HL-60 (cell line): ENCODE data around the gene SMU1.

Experiments used
- DNase-seq, 2 experiments: peaks; one replicate each; pipeline ENCODE4 v3.0.0-alpha.2; 2010 to 2020; ENCODE audit warnings: low read depth in 1 of 2, low spot score in 1 of 2
- H3K27ac ChIP-seq: fragments of 250-450 bp; sonication (Bioruptor Pico); replicated peaks from 2 replicates; pipeline ENCODE4 v1.5.1; 2020; ENCODE audit warnings: mild to moderate bottlenecking, moderate library complexity
- H3K27me3 ChIP-seq: fragments of 250-450 bp; sonication (Bioruptor Pico); 2 replicates; pipeline ENCODE4 v1.5.1; 2021; ENCODE audit warnings: mild to moderate bottlenecking, moderate library complexity; ENCODE audit not compliant: insufficient read depth, poor library complexity, severe bottlenecking
- H3K4me3 ChIP-seq: replicated peaks from 2 replicates; pipeline ENCODE4 v1.5.1; 2011; ENCODE audit warnings: mild to moderate bottlenecking, control low read depth, low read length; ENCODE audit not compliant: insufficient read depth
- GABPA ChIP-seq: IDR thresholded peaks from 2 replicates; pipeline ENCODE4 v1.6.1; 2012; ENCODE audit warnings: low read depth
- POLR2AphosphoS5 ChIP-seq: IDR thresholded peaks from 2 replicates; pipeline ENCODE4 v1.6.1; 2012; ENCODE audit warnings: low read depth
- REST ChIP-seq: IDR thresholded peaks from 2 replicates; pipeline ENCODE4 v1.6.1; 2012; ENCODE audit warnings: low read depth; ENCODE audit not compliant: insufficient replicate concordance
- SPI1 ChIP-seq: IDR thresholded peaks from 2 replicates; pipeline ENCODE4 v1.6.1; 2012; ENCODE audit warnings: low read depth, mild to moderate bottlenecking, borderline replicate concordance
- TF ChIP-seq, protein P1 (sequence below): IDR thresholded peaks from one replicate; pipeline ENCODE4 v1.5.1; 2011; ENCODE audit warnings: low read length, control low read depth, inconsistent platforms; ENCODE audit not compliant: insufficient read depth

The SMU1 gene

GRCh38 chr9:33117796-33118195, 41.3 kb upstream of the SMU1 start:
- DNase-seq, result no peak

GRCh38 chr9:33117306-33117705, 40.8 kb upstream of the SMU1 start:
- Histone ChIP-seq H3K27me3 (no peaks in the 10 kb centered on the region), H3K27ac (no peak overlapping the region), H3K4me3 (no peak overlapping the region)
- TF ChIP-seq REST (no peak), POLR2AphosphoS5 (no peak)
- TF ChIP-seq, protein P1, sequence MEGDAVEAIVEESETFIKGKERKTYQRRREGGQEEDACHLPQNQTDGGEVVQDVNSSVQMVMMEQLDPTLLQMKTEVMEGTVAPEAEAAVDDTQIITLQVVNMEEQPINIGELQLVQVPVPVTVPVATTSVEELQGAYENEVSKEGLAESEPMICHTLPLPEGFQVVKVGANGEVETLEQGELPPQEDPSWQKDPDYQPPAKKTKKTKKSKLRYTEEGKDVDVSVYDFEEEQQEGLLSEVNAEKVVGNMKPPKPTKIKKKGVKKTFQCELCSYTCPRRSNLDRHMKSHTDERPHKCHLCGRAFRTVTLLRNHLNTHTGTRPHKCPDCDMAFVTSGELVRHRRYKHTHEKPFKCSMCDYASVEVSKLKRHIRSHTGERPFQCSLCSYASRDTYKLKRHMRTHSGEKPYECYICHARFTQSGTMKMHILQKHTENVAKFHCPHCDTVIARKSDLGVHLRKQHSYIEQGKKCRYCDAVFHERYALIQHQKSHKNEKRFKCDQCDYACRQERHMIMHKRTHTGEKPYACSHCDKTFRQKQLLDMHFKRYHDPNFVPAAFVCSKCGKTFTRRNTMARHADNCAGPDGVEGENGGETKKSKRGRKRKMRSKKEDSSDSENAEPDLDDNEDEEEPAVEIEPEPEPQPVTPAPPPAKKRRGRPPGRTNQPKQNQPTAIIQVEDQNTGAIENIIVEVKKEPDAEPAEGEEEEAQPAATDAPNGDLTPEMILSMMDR, result no peak
- DNase-seq, result no peak

More at GRCh38 chr9:33117796-33118195, 41.3 kb upstream of the SMU1 start:
- TF ChIP-seq, protein P1, result no peak
- TF ChIP-seq SPI1 (no peak), REST (no peak)
- no peak overlapping the region for H3K4me3 ChIP-seq
- H3K27ac ChIP-seq, result no peak overlapping the region
- H3K27me3 ChIP-seq, result no peaks in the 10 kb centered on the region

- Histone ChIP-seq H3K27me3 (no peaks in the 10 kb centered on the region), H3K4me3 (no peak overlapping the region), H3K27ac (no peak overlapping the region)
- DNase-seq, result peak in 1 of 2 experiments; percentile 21
- no peak for TF ChIP-seq POLR2AphosphoS5
- no peak for TF ChIP-seq SPI1
- no peak for TF ChIP-seq GABPA
- TF ChIP-seq REST, result no peak
- TF ChIP-seq, protein P1, result no peak
Observed at GRCh38 chr9:33116860-33117259, 40.4 kb upstream of the SMU1 start.
